Mesangial cell (primary cell): Measurements from ENCODE around the gene LIG4. TPM values are rescaled to one million over a fixed set of nuclear protein-coding genes. Genes with fewer than 3 reads are reported as not detected.

Experiments used
- total RNA-seq: library from RNA; depleted of rRNA; stranded (reverse); fragments of >200 nt; gene quantifications from 2 replicates; pipeline ENCODE4 v1.2.3, GENCODE V29; 2015

The LIG4 gene
- 5.1 and 5.4 TPM in 2 replicates for total RNA-seq

DNA sequence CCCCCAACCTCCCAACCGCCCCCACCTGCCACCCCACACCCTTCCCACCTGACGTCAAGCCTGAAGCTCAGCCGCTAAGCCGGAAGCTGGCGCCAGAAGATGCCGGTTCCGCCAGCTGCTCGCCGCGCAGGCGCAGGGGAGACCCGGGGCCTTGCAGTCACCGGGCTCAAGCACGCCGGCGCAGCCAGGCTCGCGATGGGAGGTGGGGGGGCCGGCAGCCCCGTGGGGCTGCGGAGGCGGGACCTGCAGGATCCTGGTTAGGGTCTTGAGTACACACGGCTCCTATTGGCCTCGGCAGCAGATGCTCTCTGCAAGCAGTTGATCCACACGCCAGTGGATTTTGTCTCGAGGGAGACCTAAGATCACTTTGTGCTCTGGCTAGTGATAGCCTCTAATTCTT, at the start of gene LIG4:
TSS of gene LIG4 (minus strand) at position 101 of the 400 bp plus-strand sequence. CDS start 4,268 bp downstream, outside the sequence.

DNA sequence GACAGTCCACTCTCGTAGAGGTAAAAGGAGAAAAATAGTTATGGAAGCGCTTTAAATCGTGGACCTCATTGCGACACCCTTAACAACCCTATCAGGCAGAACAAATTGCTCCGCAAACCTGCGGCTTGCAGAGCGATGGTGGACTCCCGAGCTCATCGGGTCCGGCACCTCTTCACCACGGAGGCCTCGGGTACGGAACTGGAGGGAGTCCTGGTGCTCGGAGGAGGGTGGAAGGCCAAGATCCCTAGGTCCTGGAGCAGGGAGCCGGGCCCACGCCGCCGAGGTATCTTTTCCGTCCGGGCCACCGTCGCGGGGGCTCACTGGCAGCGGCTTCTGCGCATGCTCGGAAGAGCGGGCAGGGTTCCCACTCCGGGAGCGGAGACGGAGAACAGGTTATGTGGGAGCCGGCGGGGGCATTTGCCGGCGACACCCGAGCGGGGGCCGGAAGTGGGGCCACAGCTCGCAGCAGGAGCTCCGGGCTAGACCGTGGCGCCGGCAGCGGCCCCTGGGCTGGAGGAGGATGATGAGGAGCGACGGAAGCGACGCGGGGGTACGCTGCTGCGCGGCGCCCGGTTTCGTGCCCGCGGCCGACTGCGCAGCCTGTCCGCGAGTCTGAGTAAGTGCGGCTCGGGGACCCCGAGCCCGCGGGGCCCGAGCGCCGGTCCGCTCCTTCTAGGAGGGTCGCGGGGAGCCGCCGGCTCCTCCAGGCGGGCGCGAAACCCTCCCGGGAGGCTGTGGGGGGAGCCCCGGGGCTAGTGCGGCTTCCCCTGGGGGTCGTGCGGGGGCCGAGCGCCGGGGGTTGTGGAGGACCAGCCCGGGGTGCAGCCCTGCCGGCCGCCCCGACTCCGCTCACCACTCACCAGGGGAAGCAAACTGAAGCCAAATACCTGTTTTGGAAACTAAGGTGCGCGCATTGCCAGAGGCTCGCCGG, 3.0 kb upstream of the LIG4 start, which contains the start of gene ABHD13:
TSS of gene ABHD13 (plus strand) at position 349 of the 931 bp plus-strand sequence. CDS start 10,827 bp downstream, outside the sequence.

Other genes with a start within 250 kb of the LIG4 start
- gene ABHD13, start 2.9 kb upstream of the LIG4 start, total RNA-seq, result 5.5 and 5.6 TPM in 2 replicates
- 0.49 and 1.3 TPM in 2 replicates for gene TNFSF13B, start 54.2 kb upstream of the LIG4 start, total RNA-seq